Ureter (tissue), 1 donor: ENCODE measurements around the gene LAMA4. TPM values are rescaled to one million over a fixed set of nuclear protein-coding genes. Genes with fewer than 3 reads are reported as not detected.

Experiments
- DNase-seq: peaks from one replicate; pipeline ENCODE4 v3.0.0-alpha.2; 2020; ENCODE audit warnings: low spot score
- total RNA-seq: library from RNA; stranded (reverse); gene quantifications from one replicate; pipeline ENCODE4 v1.2.4, GENCODE V29; 2023
- donor health status: DM: yes; HTN: yes; CAD: no.

LAMA4 gene
- total RNA-seq: 54.7 TPM

GRCh38 chr6:112253841-112254816, at the start of gene LAMA4:
TSS of gene LAMA4 (minus strand) at chr6:112254567. CDS start at chr6:112254150, 417 bp downstream.
- peak; percentile 63 for DNase-seq

GRCh38 chr6:112302142-112302705, 47.9 kb upstream of the LAMA4 start:
- no peak for DNase-seq

GRCh38 chr6:112300896-112301295, 46.5 kb upstream of the LAMA4 start:
- no peak for DNase-seq

- DNase-seq: no peak
Measured at GRCh38 chr6:112298816-112299281, 44.5 kb upstream of the LAMA4 start.

- DNase-seq: no peak
Measured at GRCh38 chr6:112298021-112298745, 43.8 kb upstream of the LAMA4 start.

- no peak for DNase-seq
Measured at GRCh38 chr6:112296694-112297093, 42.3 kb upstream of the LAMA4 start.

GRCh38 chr6:112296122-112296521, 41.8 kb upstream of the LAMA4 start:
- no peak for DNase-seq

- DNase-seq: no peak
Measured at GRCh38 chr6:112291161-112291762, 36.9 kb upstream of the LAMA4 start.

- peak; percentile 74 for DNase-seq
Measured at GRCh38 chr6:112289038-112289566, 34.7 kb upstream of the LAMA4 start.

- DNase-seq: no peak
Measured at GRCh38 chr6:112288475-112288874, 34.1 kb upstream of the LAMA4 start.

GRCh38 chr6:112287577-112288225, 33.3 kb upstream of the LAMA4 start:
- no peak for DNase-seq

- no peak for DNase-seq
Measured at GRCh38 chr6:112286500-112287144, 32.3 kb upstream of the LAMA4 start.

- DNase-seq: no peak
Measured at GRCh38 chr6:112286010-112286409, 31.6 kb upstream of the LAMA4 start.

- no peak for DNase-seq
Measured at GRCh38 chr6:112284603-112285002, 30.2 kb upstream of the LAMA4 start.

GRCh38 chr6:112283621-112284020, 29.3 kb upstream of the LAMA4 start:
- DNase-seq: no peak

- DNase-seq: no peak
Measured at GRCh38 chr6:112281821-112282615, 27.7 kb upstream of the LAMA4 start.

GRCh38 chr6:112279031-112279935, 24.9 kb upstream of the LAMA4 start:
- no peak for DNase-seq

- DNase-seq: no peak
Measured at GRCh38 chr6:112275365-112275764, 21.0 kb upstream of the LAMA4 start.

- DNase-seq: no peak
Measured at GRCh38 chr6:112274774-112275173, 20.4 kb upstream of the LAMA4 start.
